SW480 (cell line): ENCODE measurements around the gene ZNF407.

ENCODE experiments used
- DNase-seq: peaks from one replicate; pipeline ENCODE4 v3.0.0-alpha.2; 2016; ENCODE audit warnings: low spot score

The ZNF407 gene

GRCh38 chr18:75010278-75010677 is 412.6 kb downstream of the ZNF407 start:
- no peak for DNase-seq

DNA sequence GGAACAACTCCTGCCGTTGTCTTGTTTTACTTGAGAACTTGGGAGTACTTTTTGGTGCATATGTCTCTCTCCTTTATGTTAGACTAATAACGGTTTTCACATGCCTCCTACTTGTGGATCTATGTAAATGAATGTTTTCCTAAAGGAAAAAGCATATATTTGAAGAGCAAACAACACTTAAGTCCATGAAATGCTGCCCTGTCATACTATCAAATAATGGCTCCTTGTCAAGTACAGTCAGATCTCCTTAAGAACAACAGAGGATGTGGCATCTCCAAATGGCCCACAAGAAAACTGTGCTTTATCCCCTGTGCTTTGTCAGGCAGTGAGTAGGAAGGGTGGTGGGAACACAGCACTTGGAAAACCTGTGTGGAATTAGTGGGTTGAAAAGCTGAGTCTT is 413.0 kb downstream of the ZNF407 start:
- DNase-seq: no peak

- no peak for DNase-seq
Observed at GRCh38 chr18:75016025-75016717, 418.5 kb downstream of the ZNF407 start.

DNA sequence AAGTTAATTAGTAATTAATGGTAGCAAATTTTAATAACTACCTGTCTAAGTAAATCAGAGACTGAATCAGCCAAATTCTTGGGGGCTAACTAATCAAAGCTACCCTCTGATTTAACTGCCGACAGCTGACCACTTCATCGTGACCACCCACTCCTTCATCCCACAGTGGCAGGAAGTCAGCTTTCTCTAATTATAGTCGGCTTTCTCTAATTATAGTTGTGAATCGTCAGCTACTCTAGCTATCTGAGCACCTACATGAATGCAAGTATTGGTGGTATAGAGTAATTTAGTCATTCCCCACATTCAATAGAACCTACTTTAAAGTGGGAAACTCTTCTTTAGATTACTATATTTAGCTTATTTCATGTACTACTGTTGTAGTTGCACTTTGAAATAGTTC is 425.8 kb downstream of the ZNF407 start:
- DNase-seq: no peak

- DNase-seq: no peak
Observed at GRCh38 chr18:75024871-75025270, 427.2 kb downstream of the ZNF407 start.

GRCh38 chr18:75025573-75025972 is 427.9 kb downstream of the ZNF407 start:
- DNase-seq: no peak

- DNase-seq: no peak
Observed at GRCh38 chr18:75029481-75029880, 431.8 kb downstream of the ZNF407 start.

DNA sequence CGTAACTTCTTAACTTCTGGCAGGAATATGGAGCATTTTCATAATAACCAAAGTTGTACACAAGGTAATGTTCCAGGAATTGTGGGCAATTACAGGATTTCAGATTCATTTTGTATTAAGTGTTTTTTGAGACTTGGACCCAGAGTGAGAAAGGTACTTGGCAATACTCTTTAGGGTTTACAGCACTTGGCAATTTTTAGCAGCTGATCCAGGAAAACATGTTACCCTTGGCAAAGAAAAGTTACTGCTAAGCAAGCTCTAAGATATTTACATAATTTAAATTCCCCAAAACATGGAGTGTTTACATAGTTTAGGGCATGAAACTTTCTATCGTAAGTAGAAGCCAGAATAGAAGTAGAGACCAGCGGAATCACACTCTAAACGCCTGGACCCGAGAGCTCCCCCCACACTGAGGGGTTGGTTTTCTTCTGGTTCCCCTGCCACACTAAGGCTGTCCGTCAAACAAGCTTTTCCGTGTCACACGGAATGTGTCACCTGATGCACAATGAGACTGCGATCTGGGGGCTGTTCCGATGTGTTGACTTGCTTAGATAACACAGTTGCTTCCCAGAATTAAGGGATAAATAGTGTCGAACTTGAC is 434.1 kb downstream of the ZNF407 start:
- DNase-seq: no peak

GRCh38 chr18:75033516-75033915 is 435.8 kb downstream of the ZNF407 start:
- DNase-seq: no peak

- DNase-seq: no peak
Observed at GRCh38 chr18:75034937-75035336, 437.3 kb downstream of the ZNF407 start.

DNA sequence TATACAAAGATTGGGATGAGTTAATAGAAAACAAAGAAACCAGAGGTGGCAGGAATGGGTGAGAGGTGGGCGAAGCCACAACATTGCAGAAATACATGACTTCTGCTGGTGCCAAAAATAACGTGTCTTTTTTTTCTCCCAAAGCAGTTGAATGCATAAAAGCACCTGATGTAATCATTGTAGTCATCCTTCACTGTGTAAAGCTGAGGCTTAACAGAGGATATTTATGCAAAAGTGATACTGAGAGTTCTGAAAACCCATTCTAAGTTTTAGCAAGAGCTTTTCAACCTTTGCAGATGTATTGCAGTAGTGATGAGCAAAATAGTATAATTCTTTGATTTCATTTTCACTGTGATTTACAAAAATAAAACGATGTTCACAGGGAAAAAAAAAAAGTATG is 438.3 kb downstream of the ZNF407 start:
- DNase-seq: no peak

DNA sequence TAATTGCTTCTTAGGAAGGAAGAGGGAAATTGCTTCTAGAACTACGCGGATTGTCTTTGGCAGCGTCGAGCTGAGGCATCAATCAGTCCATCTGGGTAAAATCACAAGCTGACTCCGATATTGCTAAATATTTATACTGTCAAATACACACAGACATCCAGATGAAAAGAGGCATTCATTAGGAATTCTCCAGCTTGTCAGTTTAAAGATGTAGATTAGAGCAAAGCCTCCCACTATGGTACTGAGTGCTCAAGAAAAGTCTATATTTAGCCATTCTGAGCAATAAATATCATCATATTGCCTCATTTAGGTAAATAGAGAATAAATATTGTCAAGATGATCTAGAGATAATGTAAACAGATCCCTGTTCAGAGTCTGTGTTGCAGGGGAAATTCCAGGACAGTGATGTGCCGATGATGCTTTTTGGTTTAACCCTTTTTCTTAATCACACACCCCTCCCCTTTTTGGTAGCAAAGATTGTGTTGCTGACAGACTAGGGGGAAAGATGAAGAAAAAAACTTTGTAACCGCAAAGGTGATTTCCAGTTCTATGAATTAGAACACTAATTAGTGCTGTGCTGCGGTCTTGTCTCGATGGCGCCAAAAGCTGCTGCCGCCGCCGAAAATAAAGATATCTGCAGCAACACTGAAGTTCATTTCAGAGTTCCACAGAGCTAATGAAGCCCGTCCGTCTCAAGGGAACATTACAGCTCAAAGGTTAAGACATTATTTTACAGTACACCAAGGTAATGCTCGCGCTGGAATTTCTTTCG is 439.4 kb downstream of the ZNF407 start:
- DNase-seq: no peak

DNA sequence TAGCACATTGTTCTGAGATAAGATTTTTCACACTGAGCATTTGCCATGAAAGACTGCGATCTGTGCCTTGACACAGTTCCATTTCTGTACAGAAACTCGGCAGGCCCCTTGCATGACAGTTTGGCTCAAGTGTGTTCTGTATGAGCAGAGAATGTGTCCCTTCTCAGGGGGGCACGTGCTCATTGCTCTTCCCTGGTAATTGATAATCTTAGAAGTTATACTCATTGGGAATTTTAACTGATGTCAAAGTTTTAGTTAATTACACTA is 440.0 kb downstream of the ZNF407 start:
- no peak for DNase-seq

DNA sequence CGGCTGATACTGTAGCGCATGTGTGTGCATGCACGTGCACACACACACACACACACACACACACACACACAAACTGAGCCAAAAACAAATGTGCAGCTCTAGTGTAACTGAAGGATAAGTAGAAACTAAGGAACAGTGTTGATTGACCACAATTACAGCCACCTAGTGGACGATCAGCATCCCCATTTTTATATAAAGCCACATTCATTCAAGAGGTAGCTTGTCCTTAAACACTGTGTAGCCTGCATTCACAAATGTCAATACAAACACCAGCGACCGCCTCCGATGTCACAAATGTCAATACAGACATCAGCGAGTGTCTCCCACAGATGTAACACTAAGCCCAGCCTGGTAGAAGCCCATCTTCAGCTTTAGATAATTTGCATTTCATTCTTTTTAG is 443.9 kb downstream of the ZNF407 start:
- DNase-seq: no peak

DNA sequence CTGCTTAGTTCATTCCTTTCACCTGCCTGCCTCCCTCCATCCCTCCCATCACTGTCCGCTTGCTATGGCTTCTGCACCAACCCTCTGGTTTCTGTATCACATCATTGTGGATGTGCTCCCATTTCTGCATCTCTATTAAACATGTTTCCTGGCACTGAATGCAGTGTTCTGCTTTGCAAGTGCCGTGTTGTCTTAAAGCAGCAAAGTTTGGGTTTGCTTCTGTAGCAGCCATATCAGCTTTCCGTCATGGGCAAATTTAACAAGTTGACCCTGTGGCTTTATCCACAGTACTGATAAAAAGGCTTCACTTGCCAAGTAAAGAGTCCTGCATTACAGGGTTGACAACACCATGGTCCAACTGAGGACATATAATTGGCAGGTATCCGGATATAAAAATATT is 445.8 kb downstream of the ZNF407 start:
- DNase-seq: no peak

- DNase-seq: no peak
Observed at GRCh38 chr18:75044296-75044695, 446.6 kb downstream of the ZNF407 start.

DNA sequence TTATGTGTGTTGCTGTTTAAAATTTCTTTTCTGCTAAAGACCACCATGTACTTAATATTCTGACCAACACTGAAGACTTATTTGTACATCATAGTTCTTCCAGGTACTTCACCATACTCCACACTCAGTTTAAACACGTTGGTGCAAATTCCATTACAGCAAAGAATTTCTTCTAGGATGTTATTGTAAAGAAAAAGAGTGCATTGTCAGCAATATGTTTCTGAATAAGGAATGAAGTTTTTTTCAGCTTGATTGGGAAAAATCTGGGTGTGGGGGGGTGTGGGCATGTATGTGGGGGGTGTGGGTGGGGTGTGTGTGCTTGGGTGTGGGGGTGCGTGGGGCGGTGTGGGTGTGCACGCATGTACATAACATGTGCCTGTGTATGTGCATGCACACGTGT is 447.1 kb downstream of the ZNF407 start:
- DNase-seq: no peak

DNA sequence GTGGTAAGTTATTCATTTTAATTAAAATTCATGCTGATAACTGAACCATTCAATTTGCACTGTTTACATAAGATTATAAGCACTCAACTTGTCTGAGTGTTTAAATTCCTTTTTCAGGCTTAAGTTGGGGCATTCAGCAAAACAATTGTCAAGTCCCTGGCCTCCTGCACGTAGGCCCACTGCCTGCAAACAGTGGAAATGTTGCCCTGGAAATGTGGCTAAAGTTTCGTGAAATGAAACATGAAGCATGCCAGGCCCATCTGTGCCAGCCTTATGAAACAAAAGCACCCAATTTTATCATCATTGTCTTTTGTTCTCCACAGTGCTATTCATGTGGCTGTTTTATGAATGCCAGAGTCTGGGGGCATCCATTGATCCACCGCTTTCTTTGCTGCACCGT is 447.6 kb downstream of the ZNF407 start:
- no peak for DNase-seq

DNA sequence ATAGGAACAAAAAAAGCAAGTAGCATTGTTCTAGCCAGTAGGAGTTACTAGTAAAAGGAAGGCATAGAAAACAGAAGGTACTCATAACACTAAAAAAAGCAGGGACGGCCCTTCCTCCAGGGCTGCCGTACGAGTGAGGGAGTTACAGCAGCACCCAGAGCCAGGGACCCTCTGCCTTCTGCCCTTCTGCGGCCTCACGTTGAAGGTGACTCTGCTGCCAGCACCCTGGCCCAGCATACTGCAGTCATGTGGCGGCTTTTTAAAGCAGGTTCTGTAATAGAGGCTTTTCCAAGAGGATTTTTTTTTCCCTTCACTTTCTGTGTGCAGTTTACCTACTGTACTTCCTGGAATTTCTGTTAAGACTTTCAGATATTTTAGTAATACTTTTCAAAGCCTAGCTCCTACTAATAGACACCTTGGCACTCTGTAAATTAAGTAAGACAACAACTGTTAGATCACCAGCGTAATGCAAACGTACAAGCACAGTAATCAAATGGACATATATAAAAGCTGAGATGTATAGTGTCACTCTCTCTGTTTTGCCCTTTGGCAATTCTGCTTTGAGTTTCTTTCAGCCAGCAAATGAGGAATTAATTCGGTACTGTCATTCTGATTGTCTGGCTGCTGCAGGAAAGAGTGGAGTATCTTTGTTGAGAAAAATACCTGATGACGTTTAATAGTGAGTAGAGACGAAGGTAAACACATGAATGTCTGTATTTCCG is 449.7 kb downstream of the ZNF407 start:
- DNase-seq: no peak

- DNase-seq: no peak
Observed at GRCh38 chr18:75048776-75049454, 451.2 kb downstream of the ZNF407 start.

GRCh38 chr18:75049455-75049789 is 451.8 kb downstream of the ZNF407 start:
- DNase-seq: no peak

DNA sequence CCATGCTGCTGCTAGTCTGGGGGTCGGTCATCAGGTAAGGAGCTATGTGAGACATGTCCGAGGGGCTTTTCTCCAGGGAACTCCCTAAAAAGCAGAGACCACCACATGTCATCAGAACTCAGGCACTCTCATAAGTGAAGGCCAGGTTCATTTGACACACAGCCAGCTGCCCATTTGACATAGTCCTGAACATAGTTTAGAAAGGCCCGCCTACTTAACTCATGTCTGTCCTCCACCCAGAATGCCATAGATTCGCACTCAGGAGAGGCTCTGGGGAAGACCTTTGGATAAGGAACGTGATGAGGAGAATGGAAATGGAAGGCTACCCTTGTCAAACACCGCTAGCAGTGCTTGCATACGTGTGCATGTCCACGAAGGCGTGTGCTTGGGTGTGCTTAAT is 454.1 kb downstream of the ZNF407 start:
- DNase-seq: no peak

GRCh38 chr18:75052475-75052874 is 454.8 kb downstream of the ZNF407 start:
- DNase-seq: no peak
